C4-2B (cell line): ENCODE measurements around the gene SOSTDC1.

ENCODE experiments used
- ZFX ChIP-seq: fragments of 450-650 bp; IDR thresholded peaks from 2 replicates; pipeline ENCODE4 v1.6.1; 2017
- TF ChIP-seq, protein P1 (sequence below): fragments of 450-650 bp; conservative IDR thresholded peaks from 2 replicates; pipeline ENCODE4 v1.5.1; 2017; ENCODE audit warnings: mild to moderate bottlenecking

DNA sequence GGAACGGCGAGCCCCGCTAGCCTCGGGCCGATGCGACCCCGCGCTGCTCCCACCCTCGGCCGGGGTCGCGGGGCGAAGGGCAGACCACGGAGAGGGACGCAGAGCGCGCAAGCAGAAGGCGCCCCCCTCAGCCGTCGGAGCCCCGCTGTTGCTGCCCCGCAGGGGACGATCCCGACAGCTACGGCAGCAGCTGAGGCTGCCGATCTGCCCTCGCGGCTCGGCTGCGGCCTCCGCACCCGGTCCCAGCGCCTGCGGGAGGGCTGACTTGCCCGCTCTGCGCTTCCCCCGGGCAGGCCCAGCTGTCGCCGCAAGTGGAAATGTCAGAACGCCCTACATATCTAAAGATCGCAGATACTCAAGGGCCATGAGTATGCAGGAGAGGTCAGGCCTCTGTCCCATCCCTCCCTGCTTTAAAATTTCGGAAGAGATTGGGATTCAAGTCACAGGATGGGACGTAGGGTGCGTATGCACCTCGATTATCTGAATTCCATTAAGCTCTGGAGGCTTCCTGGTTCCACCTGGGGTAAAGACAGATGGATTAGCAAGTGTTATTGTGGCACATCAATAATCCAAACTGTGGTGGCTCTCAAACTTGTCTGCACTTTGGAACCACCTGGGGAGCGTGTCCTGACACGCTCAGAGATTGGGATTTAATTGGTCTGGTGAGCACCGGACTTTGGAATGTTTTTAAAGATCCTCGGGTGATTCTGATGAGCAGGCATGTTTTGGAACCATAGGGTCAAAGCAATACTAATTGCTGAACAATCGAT lies 44.0 kb downstream of the SOSTDC1 start, which contains the start of gene CRPPA:
- TF ChIP-seq, protein P1, sequence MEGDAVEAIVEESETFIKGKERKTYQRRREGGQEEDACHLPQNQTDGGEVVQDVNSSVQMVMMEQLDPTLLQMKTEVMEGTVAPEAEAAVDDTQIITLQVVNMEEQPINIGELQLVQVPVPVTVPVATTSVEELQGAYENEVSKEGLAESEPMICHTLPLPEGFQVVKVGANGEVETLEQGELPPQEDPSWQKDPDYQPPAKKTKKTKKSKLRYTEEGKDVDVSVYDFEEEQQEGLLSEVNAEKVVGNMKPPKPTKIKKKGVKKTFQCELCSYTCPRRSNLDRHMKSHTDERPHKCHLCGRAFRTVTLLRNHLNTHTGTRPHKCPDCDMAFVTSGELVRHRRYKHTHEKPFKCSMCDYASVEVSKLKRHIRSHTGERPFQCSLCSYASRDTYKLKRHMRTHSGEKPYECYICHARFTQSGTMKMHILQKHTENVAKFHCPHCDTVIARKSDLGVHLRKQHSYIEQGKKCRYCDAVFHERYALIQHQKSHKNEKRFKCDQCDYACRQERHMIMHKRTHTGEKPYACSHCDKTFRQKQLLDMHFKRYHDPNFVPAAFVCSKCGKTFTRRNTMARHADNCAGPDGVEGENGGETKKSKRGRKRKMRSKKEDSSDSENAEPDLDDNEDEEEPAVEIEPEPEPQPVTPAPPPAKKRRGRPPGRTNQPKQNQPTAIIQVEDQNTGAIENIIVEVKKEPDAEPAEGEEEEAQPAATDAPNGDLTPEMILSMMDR: no peak
- no peak for TF ChIP-seq ZFX
